ENCODE measurements around the gene KLF12. TPM values are rescaled to one million over a fixed set of nuclear protein-coding genes. Genes with fewer than 3 reads are reported as not detected.

KLF12 gene
- 28.8 and 35.7 TPM in 2 replicates for total RNA-seq

DNA sequence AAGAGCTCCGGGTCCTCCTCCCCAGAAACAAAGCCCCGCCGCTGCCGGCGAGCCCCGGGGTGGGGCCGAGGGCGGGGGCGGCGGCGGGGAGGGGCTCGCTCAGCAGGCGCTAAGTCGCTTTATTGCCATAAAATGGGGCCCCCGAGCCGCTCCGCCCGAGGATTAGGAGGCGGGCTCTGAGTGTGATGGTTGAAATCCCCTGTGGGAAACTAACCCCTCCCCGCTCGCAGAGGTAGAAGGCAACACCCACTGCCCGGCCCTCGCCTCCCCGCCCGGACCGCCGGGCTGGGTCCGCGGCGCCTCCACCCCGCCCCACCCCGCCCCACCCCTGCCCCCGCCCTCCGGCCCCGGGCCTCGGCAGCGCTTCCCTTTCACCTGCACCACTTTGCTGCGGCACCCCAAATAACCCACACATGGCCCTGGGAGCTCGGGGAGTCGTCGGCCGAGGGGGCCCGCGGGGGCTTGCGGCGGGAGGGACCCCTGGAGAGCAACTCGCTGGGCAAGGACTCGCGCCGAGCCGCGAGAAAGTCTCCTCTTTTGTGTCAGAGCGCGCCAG, at the start of gene KLF12:
TSS of gene KLF12 (minus strand) at position 184 of the 556 bp plus-strand sequence.

